Anterior cingulate cortex (tissue), 58 donors: ENCODE measurements around the gene JPH3.
"Not testable (repeated sequence)": the region's sequence is repeated elsewhere in the genome, so short reads cannot be mapped to it uniquely, and the experiment has no call there.

Source experiments
- DNase-seq, 58 donors: peaks; one replicate each; lab custom pipeline; 2025; lab: John Stamatoyannopoulos, UW

Gene JPH3

GRCh38 chr16:87571868-87572244 lies 30.5 kb upstream of the JPH3 start:
- no peak for DNase-seq

GRCh38 chr16:87572959-87573358 lies 29.3 kb upstream of the JPH3 start:
- DNase-seq: no peak

GRCh38 chr16:87575027-87575804 lies 27.1 kb upstream of the JPH3 start:
- no peak for DNase-seq

- DNase-seq: no peak
Observed at GRCh38 chr16:87576171-87576570, 26.1 kb upstream of the JPH3 start.

GRCh38 chr16:87578142-87578930 lies 24.0 kb upstream of the JPH3 start:
- DNase-seq: not testable (repeated sequence)

- no peak for DNase-seq
Observed at GRCh38 chr16:87579691-87580090, 22.6 kb upstream of the JPH3 start.

GRCh38 chr16:87580855-87581261 lies 21.4 kb upstream of the JPH3 start:
- DNase-seq: peak in 1 of 58 donors; percentile 18

- DNase-seq: no peak
Observed at GRCh38 chr16:87581857-87582215, 20.5 kb upstream of the JPH3 start.

GRCh38 chr16:87582216-87582965 lies 19.9 kb upstream of the JPH3 start:
- peak in 12 of 58 donors; percentile 7 to 30 (median 22) for DNase-seq

- DNase-seq: no peak
Observed at GRCh38 chr16:87582966-87583325, 19.4 kb upstream of the JPH3 start.

- DNase-seq: no peak
Observed at GRCh38 chr16:87583453-87584131, 18.7 kb upstream of the JPH3 start.

GRCh38 chr16:87584271-87584670 lies 18.0 kb upstream of the JPH3 start:
- DNase-seq: no peak

GRCh38 chr16:87584975-87585374 lies 17.3 kb upstream of the JPH3 start:
- no peak for DNase-seq

- DNase-seq: no peak
Observed at GRCh38 chr16:87585442-87586200, 16.7 kb upstream of the JPH3 start.

- no peak for DNase-seq
Observed at GRCh38 chr16:87586201-87586782, 16.0 kb upstream of the JPH3 start.

- no peak for DNase-seq
Observed at GRCh38 chr16:87587636-87588035, 14.7 kb upstream of the JPH3 start.

- no peak for DNase-seq
Observed at GRCh38 chr16:87592018-87592712, 10.1 kb upstream of the JPH3 start.

- DNase-seq: no peak
Observed at GRCh38 chr16:87593710-87594258, 8.5 kb upstream of the JPH3 start.

GRCh38 chr16:87595712-87596111 lies 6.6 kb upstream of the JPH3 start:
- DNase-seq: no peak
